GM18868 (cell line): ENCODE measurements around the gene RHOC.
"Not testable (repeated sequence)": the region's sequence is repeated elsewhere in the genome, so short reads cannot be mapped to it uniquely, and the experiment has no call there.

ENCODE experiments used
- ATAC-seq: cut with Tn5 transposase; IDR thresholded peaks from one replicate; pipeline ENCODE4 v1.9.1; 2021; ENCODE audit warnings: mild to moderate bottlenecking, moderate library complexity; ENCODE audit not compliant: unreplicated experiment

RHOC gene

GRCh38 chr1:112706505-112707220 lies at the start of gene RHOC:
RHOC (minus strand) TSS chr1:112707127; CDS start chr1:112703799, 3,328 bp downstream.
- ATAC-seq: peak; percentile 68

GRCh38 chr1:112754116-112754628 lies 47.2 kb upstream of the RHOC start:
- ATAC-seq: no peak

DNA sequence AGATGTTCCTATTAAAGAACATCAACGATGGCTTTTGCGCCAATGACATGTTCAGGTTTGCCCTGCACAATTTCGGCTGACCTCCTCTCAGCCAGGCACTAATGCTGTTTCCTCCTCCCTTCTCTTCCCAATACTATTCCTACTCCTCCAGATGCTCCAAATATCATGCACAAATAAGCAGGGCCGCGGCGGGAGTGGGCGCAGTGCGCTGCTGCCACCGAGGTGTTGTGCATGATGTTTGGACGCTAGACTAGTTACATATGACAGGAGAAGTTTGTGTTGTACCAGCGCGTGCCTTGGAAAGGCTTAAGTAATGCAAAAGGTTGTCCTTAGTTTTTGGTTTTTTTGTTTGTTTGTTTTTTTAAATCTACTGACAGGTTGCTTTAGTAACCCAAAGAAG lies 41.5 kb upstream of the RHOC start:
- no peak for ATAC-seq

DNA sequence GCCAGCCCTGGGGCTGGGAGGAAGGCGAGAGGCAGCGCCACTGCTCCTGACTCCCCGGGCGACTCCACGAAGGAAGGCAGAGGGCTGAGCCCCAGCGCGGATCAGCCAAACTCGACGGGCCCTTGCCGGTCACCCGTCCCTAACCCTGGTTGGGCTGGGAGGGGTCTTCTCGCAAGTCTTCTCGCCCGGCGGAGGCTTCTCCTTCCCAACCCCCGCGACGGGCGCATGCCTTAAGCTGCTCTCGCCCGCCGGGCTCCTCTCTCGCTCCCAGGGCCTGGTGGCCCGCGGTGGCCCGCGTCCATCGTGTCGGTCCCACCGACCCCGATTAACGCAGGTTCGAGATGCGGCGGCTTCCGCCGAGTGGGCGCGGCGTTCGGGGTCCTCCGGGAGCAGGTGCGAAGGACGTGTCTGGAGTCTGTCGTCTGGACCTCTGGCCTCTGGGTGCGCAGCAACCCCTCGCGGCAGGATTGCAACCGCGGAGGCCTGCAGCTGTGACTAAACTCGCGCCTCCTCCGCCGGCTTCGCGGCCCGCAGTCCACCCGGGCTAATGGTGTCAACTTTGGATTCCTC lies 37.2 kb upstream of the RHOC start:
- ATAC-seq: no peak

- no peak for ATAC-seq
These were observed 36.5 kb upstream of the RHOC start for GRCh38 chr1:112743174-112744008.

DNA sequence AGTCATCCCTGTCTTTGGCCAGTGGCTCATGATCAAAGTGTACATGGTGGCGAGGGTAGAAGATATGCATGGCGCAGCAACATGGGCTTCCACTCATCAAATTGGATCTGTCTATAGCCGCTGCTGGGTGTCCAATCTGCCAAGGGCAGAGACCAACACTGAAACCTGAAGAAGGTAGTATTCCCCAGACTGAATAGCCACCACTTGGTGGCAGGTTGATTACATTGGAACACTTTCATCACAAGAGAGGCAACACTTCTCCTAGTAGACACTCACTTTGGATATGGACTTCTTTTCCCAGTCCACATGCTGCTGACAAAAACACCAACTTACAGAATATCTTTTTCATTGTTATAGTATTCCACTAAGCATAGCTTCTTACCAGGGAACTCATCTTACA lies 30.6 kb upstream of the RHOC start:
- ATAC-seq: no peak

DNA sequence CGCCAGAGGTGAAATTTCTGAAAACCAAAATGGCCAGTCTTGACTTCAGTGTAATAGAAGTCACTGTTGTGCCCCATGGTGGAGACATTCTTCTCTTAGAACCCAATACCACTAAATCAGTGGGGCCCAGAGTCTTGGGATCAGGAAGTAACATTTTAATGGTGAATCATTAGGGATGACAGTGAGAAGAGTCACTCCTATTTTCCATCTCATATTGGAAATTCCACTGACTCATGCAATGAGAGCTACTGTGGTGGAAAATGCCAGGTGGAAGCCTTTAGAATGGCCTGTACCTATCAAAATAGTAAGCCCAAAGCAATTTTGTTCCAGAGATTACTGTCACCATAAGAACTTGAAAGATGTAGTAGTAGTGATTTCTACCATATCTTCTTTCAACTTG lies 28.8 kb upstream of the RHOC start:
- no peak for ATAC-seq

- no peak for ATAC-seq
These were observed 24.5 kb upstream of the RHOC start for GRCh38 chr1:112731451-112731850.

- no peak for ATAC-seq
These were observed 23.0 kb upstream of the RHOC start for GRCh38 chr1:112729909-112730308.

GRCh38 chr1:112729011-112729410 lies 22.1 kb upstream of the RHOC start:
- ATAC-seq: not testable (repeated sequence)

DNA sequence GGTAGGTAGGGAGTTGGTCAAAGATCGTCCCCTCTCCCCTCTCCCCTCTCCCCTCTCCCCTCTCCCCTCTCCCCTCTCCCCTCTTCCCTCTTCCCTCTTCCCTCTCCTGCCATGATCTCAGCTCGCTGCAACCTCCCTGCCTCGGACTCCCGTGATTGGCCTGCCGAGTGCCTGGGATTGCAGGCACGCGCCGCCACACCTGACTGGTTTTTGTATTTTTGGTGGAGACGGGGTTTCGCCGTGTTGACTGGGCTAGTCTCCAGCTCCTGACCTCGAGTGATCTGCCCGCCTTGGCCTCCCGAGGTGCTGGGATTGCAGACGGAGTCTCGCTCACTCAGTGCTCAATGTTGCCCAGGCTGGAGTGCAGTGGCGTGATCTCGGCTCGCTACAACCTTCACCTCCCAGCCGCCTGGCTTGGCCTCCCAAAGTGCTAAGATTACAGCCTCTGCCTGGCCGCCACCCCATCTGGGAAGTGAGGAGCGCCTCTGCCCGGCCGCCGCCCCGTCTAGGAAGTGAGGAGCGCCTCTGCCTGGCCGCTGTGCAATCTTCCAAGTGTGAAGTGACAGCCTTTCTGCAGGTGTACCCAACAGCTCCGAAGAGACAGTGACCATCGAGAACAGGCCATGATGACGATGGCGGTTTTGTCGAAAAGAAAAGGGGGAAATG lies 21.5 kb upstream of the RHOC start:
- not testable (repeated sequence) for ATAC-seq

DNA sequence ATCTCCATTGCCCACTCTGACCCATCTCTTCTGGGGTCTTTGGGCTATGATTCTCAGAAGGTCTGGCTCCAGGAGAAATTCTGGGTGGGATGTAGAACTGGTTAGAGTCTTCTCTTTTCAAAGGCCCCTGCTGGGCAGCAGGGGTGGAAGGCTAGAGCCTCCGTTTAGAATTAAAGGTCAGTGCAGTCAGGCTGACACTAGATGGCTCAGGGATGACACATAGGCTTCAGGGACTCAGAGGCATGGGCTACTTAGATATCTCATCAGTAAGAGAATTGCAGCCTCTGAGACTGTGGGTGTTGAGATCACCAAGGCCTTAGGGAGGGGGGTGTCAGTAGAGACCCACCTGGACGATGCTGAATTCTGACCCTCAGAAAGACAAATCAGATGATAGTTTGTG lies 20.8 kb upstream of the RHOC start:
- ATAC-seq: no peak

DNA sequence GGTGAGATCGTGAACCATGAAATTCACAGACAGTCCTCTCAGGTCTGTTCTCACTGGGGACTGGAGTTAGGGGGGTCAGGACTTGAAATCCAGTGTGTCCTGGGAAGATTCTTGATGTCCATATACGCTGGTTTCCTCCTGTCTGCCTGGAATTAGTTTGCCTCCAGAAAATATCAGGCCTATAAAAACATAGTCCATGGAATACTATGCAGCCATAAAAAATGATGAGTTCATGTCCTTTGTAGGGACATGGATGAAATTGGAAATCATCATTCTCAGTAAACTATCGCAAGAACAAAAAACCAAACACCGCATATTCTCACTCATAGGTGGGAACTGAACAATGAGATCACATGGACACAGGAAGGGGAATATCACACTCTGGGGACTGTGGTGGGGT lies 17.3 kb upstream of the RHOC start:
- not testable (repeated sequence) for ATAC-seq

DNA sequence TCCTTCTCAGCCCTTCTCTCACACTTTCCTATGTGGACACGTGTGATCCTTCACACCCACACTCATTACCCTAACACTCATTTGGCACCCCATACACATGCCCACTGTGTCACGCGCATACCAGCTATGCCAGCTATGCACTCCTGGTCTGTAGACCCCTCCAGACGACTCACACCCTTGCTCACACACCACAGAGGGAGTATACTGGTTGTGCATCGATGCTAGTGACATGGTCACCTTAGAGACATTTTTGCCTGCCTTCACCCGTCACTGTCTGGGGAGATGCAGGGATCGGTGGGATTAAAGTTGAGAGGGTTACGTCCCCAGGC lies 16.5 kb upstream of the RHOC start:
- no peak for ATAC-seq

DNA sequence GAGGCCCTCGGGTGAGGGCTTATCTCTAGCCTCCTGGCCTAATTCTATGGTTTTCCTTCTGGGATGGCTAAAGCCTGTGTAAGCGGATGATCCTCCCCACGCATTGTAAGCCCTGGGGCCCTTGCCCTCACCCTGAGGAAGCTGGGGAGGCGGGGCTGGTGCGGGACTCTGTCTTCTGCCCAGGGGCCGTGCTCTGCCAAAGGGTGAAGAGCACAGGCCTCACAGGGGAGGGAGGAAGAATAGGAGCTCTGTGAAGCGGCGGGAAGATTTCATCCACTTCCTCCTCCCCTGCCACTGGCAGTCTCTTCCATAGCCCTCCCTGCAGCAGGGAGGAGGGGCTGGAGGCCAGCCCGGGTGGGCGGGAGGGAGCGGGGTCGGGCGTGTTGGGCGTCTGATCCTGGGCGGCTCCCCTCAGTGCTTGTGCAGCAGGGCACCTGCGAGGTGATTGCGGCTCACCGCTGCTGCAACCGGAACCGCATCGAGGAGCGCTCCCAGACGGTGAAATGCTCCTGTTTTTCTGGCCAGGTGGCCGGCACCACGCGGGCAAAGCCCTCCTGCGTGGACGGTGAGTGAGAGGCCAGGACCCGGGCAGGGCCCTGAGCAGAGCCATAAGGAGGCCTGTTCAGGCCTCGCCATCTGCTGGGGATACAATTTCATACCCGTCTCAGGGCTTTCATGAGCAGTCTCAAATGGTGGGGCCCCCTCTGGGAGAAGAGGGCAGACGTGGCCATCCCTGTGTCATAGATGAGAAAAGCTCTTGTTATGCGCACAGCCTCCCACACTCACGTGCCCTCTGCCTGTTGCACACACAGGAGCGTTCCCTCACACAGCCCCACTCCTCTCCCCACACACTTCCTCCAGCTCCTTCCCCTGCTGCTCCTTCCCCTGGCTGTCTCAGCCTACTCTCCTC lies 15.9 kb upstream of the RHOC start:
- no peak for ATAC-seq

DNA sequence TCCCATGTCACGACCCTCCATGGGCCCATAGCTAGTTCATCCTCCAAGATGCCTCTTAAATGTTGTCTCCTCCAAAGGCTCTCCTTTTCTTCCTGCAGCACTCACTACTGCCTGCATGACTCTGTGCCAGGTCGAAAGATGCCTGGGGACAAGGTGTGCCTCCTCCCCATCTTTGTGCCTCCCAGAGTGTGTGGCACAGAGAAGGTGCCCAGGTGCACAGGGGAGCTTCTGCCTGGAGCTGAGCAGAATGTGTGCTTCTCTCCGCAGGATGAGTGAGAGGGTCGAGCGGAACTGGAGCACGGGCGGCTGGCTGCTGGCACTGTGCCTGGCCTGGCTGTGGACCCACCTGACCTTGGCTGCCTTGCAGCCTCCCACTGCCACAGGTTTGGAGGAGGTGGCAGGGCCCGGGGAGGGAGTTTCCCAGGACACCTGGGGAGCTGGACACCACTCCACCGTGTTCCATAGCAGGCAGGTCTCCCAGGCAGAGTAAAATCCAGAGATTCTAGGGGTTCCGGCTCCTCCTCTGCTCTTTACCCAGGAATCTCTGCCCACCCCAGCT lies 15.1 kb upstream of the RHOC start:
- no peak for ATAC-seq

DNA sequence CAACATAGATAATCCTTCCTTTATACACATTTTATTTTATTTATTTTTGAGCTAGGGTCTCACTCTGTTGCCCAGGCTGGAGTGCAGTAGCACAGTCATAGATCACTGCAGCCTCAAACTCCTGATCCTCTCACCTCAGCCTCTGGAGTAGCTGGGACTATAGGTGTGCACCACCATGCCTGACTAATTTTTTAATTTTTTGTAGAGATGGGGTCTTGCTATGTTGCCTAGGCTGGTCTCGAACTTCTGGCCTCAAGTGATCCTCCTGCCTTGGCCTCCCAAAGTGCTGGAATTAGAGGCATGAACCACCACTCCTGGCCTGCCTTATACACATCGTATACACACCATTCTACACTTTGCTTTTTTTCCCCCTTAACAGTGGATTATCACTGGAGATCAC lies 14.4 kb upstream of the RHOC start:
- ATAC-seq: not testable (repeated sequence)

- ATAC-seq: no peak
These were observed 13.9 kb upstream of the RHOC start for GRCh38 chr1:112720800-112721199.

DNA sequence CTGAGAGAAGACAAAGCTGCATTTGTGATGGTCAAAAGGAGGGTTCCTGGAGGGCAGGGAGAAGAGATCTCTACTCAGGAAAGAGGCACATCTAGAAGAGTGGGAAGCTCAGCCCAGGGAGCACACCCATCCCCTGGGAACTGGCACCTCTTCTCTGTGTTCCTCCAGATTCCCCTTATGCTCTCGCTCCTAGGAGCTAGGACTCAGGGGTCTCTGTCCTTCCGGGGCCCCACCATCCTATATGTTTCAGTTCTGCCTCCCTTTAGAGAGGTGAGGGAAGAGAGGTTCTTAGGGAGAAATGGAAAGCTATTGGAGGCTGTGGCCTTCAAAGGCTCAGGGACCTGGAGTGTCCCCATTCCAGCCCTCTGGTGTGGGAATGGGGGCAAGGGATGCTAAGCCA lies 12.8 kb upstream of the RHOC start:
- ATAC-seq: no peak
